SU-DHL-6 (cell line): ENCODE data around the gene ZC3H8.

Experiments
- CTCF ChIP-seq: fragments of 200-600 bp; sonication (generic); IDR thresholded peaks from one replicate; pipeline ENCODE4 v1.5.1; 2017; ENCODE audit warnings: antibody characterized with exemption, mild to moderate bottlenecking, low read length, moderate library complexity; ENCODE audit not compliant: insufficient read depth, poor library complexity, severe bottlenecking
- EZH2phosphoT487 ChIP-seq: fragments of 200-600 bp; sonication (generic), shearing (Covaris generic); conservative IDR thresholded peaks from 2 replicates; pipeline ENCODE4 v1.6.1; 2018; ENCODE audit warnings: mild to moderate bottlenecking, antibody characterized with exemption, low read length, moderate library complexity, mixed read lengths

DNA sequence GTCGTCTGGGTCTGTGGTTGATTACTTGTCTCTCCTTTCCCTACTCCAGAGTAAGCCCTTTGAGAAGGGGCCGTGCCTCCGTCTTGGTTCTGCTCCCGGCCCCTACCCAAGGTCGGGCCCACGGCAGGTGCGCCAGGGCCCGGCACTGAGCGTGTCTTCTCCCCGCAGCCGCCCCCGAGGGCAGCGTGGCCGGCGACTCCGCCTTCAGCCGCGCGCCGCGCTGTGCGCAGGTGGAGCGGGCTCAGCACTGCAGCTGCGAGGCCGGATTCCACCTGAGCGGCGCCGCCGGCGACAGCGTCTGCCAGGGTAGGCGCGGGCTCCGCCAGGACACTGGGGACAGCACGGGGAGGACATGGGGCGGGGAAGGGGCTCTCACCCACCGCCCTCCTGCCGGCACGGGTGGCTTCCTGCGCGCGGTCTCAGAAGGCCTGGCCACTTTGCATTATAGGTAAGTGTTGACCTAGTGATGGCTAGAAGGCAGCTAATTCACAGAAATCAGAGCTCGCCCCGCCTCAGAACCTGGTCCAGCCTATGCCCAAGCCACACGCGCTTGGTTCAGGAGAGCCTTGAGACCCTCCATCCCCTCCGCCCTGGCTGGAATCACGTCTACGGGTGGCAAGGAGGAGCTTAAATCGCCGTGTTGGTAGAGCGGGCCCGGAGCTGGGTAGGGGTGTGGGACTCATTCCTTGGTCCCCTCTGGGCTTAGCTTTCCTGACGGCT, 73.1 kb downstream of the ZC3H8 start:
- TF ChIP-seq CTCF: no peak
- TF ChIP-seq EZH2phosphoT487: no peak
